ENCODE results near the gene VARS2. TPM values are rescaled to one million over a fixed set of nuclear protein-coding genes. Genes with fewer than 3 reads are reported as not detected.

Gene VARS2
- total and polyA plus RNA-seq, 9 of the 15 experiments (the other 6 are each of a cell fraction or from before 2014, with no cell fraction given): 1.6 to 53.6 (median 29.9) TPM

DNA sequence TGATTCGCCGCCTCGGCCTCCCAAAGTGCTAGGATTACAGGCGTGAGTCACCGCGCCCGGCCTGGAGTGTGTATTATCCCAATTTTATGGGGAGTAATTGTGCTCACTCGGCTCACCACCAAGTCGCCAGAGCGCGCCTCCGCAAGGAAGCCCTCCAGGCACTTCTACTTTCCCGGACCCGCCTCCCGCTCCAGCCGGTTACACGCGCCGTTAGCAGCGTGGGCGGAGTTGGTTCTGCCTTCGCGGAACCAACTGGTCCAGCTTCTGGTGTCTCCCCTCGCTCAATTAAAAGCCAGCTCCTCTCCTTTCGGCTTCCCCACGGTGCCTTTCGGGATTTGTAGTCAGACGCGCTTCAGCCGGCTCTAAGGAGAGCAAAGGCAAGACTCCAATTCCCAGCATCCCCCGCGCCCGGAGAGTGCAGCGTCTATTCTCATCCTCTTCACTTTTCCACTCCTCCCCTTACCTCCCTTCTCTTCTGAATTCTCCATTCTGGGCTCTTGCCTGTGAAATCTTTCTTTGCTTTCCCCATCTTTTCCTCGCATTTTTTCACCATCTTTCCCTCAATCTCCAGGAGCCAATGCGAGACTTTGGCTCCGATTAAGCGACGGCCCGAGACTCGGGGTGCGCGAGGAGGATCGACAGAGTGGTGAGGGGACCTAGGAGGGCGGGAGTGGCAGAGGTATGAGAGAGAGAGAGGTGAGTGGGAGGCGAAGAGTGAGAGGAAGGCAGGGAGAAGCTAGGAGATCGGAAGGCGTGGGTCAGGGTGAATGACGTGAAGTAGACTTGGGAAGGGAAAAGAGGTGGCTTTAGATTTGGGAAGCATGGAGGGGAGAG, 6.1 kb upstream of the VARS2 start, which contains the start of gene GTF2H4:
Gene GTF2H4, plus strand, starts transcription at position 450 of the 834 bp plus-strand sequence.
- BruUV-seq (replicated peaks): no TSS peak
- FAIRE-seq (peak; percentile 99), ATAC-seq (peak; percentile 99), DNase-seq (ENCODE audit: extremely low read depth in 1 of 4, low spot score in 3 of 4) (peak; percentile 90 to 100 (median 93))
- Histone ChIP-seq H3K4me2 (ENCODE audit: insufficient read depth, low read length) (peak within 1 kb of the TSS; percentile 98), H3K9me1 (ENCODE audit: control insufficient read depth, insufficient read depth, low read length) (no peaks in the 10 kb centered on the region), H3K9ac (ENCODE audit: insufficient read depth in 1 of 2, low read depth in 2 of 2, low read length in 2 of 2) (peak within 1 kb of the TSS; percentile 88 to 92), H3K27ac (ENCODE audit: extremely low read depth, low read depth, low read length) (peak within 1 kb of the TSS; percentile 71), H2AFZ (ENCODE audit: low read depth, low read length) (peak within 1 kb of the TSS; percentile 97), H3K27me3 (ENCODE audit: control insufficient read depth in 2 of 2, insufficient read depth in 2 of 2, low read length in 2 of 2) (no peaks in the 10 kb centered on the region), H4K20me1 (replicated peaks; ENCODE audit: control insufficient read depth, insufficient read depth, low read length) (no peaks in the 10 kb centered on the region), H3K4me1 (replicated peaks in 1 of 2; ENCODE audit: control insufficient read depth in 2 of 2, insufficient read depth in 2 of 2, low read length in 2 of 2) (peaks cover 5 to 13% of the 10 kb centered on the region in 2 experiments; a peak in 4 of 5 replicates), H3K79me2 (ENCODE audit: control insufficient read depth, insufficient read depth, low read length) (peaks cover 15% of the 10 kb centered on the region), H3K36me3 (ENCODE audit: control insufficient read depth, insufficient read depth, low read length) (peaks cover 38% of the 10 kb centered on the region), H3K9me3 (replicated peaks; ENCODE audit: control insufficient read depth, insufficient read depth, low read depth, low read length) (no peaks in the 10 kb centered on the region), H3K4me3 (peak within 1 kb of the TSS; percentile 76)
- in situ Hi-C loops (cut with MboI): no loop called here
- under 1% methylated on average over 49 of the region's 49 CpGs for WGBS (ENCODE audit: insufficient coverage, low coverage, missing lambda C conversion rate)
- ChIA-PET CTCF (ENCODE audit: low intra/inter-chr PET ratio) (interaction anchor here (0.6 to 0.7 kb wide), 2 partner anchors 24 to 174 kb away, joined by 3 read pairs; partner anchors contain the start of gene DDR1), POLR2A (interaction anchor here (0.5 to 2.5 kb wide), 15 partner anchors 9 to 190 kb away, joined by 3 to 17 read pairs (median 4); no protein-coding TSS in a partner anchor)
- intact Hi-C loops (cut with micrococcal nuclease): no loop called here
- TF ChIP-seq CHCHD3 (CRISPR knock-in tag; IDR thresholded peaks at IDR 0.05) (no peak), HDGF (IDR thresholded peaks at IDR 0.05) (peak; percentile 100), CXXC5 (CRISPR knock-in tag; IDR thresholded peaks at IDR 0.05) (peak; percentile 98), GTF2A2 (tag; IDR thresholded peaks at IDR 0.05) (peak; percentile 57; the same call in 1 of the 2 replicates), ETV6 (IDR thresholded peaks at IDR 0.05; ENCODE audit: borderline replicate concordance in 1 of 2, low read depth in 2 of 2, low read length in 1 of 2) (no peak), ETV6 (CRISPR knock-in tag; IDR thresholded peaks at IDR 0.05; ENCODE audit: borderline replicate concordance) (no peak), SREBF1 (IDR thresholded peaks at IDR 0.05; ENCODE audit: borderline replicate concordance, low read depth, low read length) (peak; percentile 78; the same call in 1 of the 2 replicates), BCOR (IDR thresholded peaks at IDR 0.05) (peak; percentile 100), KLF1 (tag; IDR thresholded peaks at IDR 0.05) (peak; percentile 27), RNF2 (IDR thresholded peaks at IDR 0.05) (peak; percentile 83), PHF20 (IDR thresholded peaks at IDR 0.05; ENCODE audit: partially characterized antibody) (peak; percentile 87), HDAC3 (IDR thresholded peaks at IDR 0.05; ENCODE audit: borderline replicate concordance, partially characterized antibody) (no peak), SOX6 (IDR thresholded peaks at IDR 0.05) (peak; percentile 72)
- TF ChIP-seq, protein P1, sequence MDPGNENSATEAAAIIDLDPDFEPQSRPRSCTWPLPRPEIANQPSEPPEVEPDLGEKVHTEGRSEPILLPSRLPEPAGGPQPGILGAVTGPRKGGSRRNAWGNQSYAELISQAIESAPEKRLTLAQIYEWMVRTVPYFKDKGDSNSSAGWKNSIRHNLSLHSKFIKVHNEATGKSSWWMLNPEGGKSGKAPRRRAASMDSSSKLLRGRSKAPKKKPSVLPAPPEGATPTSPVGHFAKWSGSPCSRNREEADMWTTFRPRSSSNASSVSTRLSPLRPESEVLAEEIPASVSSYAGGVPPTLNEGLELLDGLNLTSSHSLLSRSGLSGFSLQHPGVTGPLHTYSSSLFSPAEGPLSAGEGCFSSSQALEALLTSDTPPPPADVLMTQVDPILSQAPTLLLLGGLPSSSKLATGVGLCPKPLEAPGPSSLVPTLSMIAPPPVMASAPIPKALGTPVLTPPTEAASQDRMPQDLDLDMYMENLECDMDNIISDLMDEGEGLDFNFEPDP (CRISPR knock-in tag; IDR thresholded peaks at IDR 0.05): 0 out of 2 replicates have a peak, but pooled peaks have one; percentile 9
- TF ChIP-seq, protein P2, sequence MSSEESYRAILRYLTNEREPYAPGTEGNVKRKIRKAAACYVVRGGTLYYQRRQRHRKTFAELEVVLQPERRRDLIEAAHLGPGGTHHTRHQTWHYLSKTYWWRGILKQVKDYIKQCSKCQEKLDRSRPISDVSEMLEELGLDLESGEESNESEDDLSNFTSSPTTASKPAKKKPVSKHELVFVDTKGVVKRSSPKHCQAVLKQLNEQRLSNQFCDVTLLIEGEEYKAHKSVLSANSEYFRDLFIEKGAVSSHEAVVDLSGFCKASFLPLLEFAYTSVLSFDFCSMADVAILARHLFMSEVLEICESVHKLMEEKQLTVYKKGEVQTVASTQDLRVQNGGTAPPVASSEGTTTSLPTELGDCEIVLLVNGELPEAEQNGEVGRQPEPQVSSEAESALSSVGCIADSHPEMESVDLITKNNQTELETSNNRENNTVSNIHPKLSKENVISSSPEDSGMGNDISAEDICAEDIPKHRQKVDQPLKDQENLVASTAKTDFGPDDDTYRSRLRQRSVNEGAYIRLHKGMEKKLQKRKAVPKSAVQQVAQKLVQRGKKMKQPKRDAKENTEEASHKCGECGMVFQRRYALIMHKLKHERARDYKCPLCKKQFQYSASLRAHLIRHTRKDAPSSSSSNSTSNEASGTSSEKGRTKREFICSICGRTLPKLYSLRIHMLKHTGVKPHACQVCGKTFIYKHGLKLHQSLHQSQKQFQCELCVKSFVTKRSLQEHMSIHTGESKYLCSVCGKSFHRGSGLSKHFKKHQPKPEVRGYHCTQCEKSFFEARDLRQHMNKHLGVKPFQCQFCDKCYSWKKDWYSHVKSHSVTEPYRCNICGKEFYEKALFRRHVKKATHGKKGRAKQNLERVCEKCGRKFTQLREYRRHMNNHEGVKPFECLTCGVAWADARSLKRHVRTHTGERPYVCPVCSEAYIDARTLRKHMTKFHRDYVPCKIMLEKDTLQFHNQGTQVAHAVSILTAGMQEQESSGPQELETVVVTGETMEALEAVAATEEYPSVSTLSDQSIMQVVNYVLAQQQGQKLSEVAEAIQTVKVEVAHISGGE (CRISPR knock-in tag; IDR thresholded peaks at IDR 0.05): peak; percentile 97 to 99 (median 99)
- TF ChIP-seq, protein P3, sequence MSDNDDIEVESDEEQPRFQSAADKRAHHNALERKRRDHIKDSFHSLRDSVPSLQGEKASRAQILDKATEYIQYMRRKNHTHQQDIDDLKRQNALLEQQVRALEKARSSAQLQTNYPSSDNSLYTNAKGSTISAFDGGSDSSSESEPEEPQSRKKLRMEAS (CRISPR knock-in tag; IDR thresholded peaks at IDR 0.05): peak; percentile 88

Data from K562 (cell line).